Activated naive CD4-positive, alpha-beta T cell treated with anti-CD3 and anti-CD28 coated beads, Interleukin-2, amount 50 U/mL, for 24 hours (primary cell): ENCODE results near the gene ACY1.
A peak's percentile ranks its signal among the peaks of the same experiment; 100 is the strongest.
"Not testable (repeated sequence)": the region's sequence is repeated elsewhere in the genome, so short reads cannot be mapped to it uniquely, and the experiment has no call there.

ENCODE experiments used
- H3K27ac Mint-ChIP-seq: one replicate; pipeline ENCODE4 v1.8.0; 2021; ENCODE audit warnings: mild to moderate bottlenecking, mixed read lengths
- H3K27me3 Mint-ChIP-seq: one replicate; pipeline ENCODE4 v1.8.0; 2021; ENCODE audit warnings: mixed read lengths
- H3K36me3 Mint-ChIP-seq: one replicate; pipeline ENCODE4 v1.8.0; 2021; ENCODE audit warnings: mixed read lengths
- H3K4me1 Mint-ChIP-seq: one replicate; pipeline ENCODE4 v1.8.0; 2021; ENCODE audit warnings: mixed read lengths
- H3K4me3 Mint-ChIP-seq: one replicate; pipeline ENCODE4 v1.8.0; 2021; ENCODE audit warnings: mild to moderate bottlenecking, mixed read lengths
- H3K9me3 Mint-ChIP-seq: one replicate; pipeline ENCODE4 v1.8.0; 2021; ENCODE audit warnings: mixed read lengths

Gene ACY1

DNA sequence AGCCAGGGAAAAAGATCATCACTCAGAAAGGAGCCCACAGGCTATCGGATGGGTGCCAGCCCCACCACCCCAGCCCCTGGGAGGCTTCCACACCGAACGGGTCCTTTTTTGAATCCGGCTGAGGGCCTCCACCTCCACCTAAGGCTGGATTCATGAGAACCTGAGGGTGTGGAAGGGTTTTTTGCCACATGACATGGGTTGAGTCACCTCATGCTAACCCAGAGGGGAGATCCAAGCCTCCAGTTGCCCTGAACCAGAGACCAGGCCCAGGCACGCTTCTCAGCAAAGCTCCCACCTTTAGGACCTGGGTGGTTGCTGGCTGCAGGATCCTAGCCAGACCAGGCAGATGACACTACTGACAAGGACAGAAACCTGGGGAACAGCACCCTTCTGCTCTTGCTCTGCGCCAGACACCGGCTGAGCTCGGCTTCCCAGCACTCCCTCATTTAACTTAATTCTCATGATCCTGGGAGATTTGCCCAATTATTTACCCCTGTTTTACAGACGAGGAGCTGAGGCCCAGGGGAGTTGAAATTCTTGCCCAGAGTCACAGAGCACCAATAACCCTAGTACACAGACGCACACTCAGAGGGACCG is 47.5 kb downstream of the ACY1 start:
- Mint-ChIP-seq H3K9me3 (no peaks in the 10 kb centered on the region), H3K27me3 (no peaks in the 10 kb centered on the region), H3K36me3 (no peaks in the 10 kb centered on the region), H3K27ac (no peak overlapping the region), H3K4me3 (no peak overlapping the region), H3K4me1 (no peaks in the 10 kb centered on the region)

DNA sequence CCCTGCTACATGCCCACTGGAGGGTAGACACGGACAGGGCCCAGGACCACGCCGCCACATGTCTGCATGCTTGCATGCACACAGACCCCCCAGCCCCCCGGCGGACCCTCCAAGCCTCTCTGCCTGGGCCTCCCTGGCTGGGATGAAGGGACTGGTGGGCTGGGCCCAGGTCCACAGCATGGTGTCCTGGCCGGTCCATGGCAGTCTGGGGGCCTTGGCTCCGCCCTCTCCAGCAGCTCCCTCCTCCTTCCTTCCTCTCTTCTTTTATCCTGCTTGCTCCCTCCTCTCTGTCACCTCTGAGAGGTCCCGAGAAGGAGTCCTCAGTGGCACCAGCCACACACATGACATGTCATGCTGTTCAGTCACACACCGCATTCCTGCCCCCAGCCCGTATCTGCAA is 48.6 kb downstream of the ACY1 start:
- Mint-ChIP-seq H3K36me3 (no peaks in the 10 kb centered on the region), H3K4me1 (no peaks in the 10 kb centered on the region), H3K27me3 (no peaks in the 10 kb centered on the region), H3K4me3 (no peak overlapping the region), H3K27ac (peak overlapping the region; percentile 24), H3K9me3 (no peaks in the 10 kb centered on the region)

DNA sequence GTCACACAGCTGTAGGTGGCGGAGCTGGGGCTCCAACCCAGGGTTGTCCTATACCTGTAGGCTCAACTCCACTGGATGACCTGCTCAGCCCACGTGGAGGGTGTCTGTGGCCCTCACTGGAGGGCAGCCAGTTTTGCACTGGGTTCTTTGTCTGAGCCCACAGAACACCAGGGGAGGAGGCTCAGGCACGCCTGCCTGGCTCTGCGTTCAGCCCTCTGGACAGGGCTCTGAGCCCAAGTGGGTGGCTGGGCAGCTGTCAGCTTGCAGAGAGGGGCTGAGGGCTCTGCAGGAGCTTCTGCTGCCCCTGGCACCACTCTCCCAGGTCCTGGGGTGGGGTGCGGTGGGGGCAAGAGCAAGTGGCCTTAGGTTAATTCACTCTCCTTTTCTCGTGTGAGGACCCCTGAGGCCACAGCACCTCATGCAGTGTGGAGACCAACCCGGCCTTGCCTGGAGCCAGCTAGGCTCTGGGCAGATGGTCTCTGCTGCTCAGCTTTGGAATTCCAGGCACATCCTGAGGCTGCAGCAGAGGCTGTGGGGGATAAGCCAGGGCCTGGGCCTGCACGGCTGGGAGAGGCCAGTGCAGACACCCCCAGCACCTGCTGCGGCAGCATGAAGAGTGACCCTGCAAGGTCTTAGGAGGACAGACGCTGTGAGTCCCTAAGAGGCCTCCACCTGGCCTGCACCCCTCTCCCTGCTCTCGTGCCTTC is 49.5 kb downstream of the ACY1 start:
- Mint-ChIP-seq H3K27ac (no peak overlapping the region), H3K36me3 (no peaks in the 10 kb centered on the region), H3K9me3 (no peaks in the 10 kb centered on the region), H3K27me3 (no peaks in the 10 kb centered on the region), H3K4me1 (no peaks in the 10 kb centered on the region), H3K4me3 (no peak overlapping the region)

DNA sequence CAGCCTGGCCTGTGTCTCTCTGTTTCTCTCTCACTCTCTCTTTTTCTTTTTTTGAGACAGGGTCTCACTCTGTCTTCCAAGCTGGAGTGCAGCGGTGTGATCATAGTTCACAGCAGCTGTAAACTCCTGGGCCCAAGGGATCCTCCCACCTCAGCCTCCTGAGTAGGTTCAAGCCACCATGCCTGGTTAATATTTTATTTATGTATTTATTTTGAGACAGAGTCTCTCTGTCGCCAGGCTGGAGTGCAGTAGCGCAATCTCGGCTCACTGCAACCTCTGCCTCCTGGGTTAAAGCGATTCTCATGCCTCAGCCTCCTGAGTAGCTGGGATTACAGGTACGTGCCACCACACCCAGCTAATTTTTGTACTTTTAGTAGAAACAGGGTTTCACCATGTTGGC is 50.4 kb downstream of the ACY1 start:
- H3K4me1 Mint-ChIP-seq, H3K27me3 Mint-ChIP-seq, H3K9me3 Mint-ChIP-seq, H3K27ac Mint-ChIP-seq, H3K36me3 Mint-ChIP-seq, H3K4me3 Mint-ChIP-seq: not testable (repeated sequence)

DNA sequence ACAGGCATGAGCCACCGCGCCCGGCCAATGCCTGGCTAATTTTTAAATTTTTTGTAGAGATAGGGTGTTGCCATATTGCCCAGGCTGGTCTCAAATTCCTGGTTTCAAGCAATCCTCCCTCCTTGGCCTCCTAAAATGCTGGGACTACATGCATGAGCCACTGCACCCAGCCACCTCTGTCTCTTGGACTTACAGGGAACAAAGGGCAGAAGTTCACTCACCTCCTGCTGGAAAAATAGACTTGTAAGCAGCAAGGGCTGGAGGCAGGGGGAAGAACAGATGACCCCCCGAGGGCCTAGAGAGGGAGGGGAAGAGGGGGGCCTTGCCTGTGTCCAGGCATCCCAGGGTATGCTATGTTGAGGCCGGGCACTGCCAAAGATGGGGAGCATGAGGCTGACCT is 50.9 kb downstream of the ACY1 start:
- Mint-ChIP-seq H3K36me3 (no peaks in the 10 kb centered on the region), H3K27ac (no peak overlapping the region), H3K4me3 (no peak overlapping the region), H3K9me3 (no peaks in the 10 kb centered on the region), H3K4me1 (no peaks in the 10 kb centered on the region), H3K27me3 (no peaks in the 10 kb centered on the region)

DNA sequence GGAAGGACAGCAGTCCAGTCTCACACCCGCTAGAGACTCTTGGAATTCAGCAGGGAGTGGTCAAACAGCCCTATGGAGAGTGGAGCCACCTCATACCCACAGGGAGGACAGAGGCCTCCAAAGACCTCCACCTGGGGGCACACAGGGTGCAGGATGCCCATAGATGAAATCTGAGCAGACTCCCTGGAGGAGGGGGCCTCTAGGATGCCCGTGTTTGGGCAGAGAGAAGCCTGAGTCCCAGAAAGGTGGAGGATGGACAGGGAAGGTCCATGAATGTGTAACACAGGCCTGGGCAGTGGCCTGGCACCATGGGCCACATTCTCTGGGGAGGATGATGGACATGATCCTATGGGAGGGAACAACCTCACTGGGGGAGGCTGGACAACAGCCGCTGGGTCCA is 51.3 kb downstream of the ACY1 start:
- Mint-ChIP-seq H3K36me3 (no peaks in the 10 kb centered on the region), H3K27me3 (no peaks in the 10 kb centered on the region), H3K4me1 (no peaks in the 10 kb centered on the region), H3K27ac (no peak overlapping the region), H3K4me3 (no peak overlapping the region), H3K9me3 (no peaks in the 10 kb centered on the region)

DNA sequence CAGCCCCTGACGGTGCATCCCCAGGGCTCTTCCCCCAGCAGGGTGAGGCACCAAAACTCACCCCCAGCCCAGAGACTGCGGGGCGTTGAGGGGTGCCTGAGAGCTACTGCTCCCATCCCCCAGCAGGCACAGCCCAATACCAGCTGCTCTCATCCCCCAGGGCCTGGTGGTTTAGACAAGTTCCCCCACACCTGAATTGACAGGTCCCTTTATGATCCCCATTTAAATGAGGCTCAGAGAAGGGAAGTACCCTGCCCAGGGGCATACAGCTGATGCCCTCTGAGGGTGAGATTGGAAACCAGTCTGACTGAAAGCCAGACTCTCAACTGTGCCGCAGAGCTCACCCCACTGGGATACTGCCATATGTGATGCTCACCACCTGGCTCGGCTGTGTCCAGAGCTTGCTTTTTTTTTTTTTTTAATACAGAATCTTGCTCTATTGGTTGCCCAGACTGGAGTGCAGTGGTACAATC is 52.9 kb downstream of the ACY1 start:
- no peaks in the 10 kb centered on the region for H3K9me3 Mint-ChIP-seq
- no peak overlapping the region for H3K4me3 Mint-ChIP-seq
- no peaks in the 10 kb centered on the region for H3K27me3 Mint-ChIP-seq
- H3K27ac Mint-ChIP-seq, result no peak overlapping the region
- no peaks in the 10 kb centered on the region for H3K36me3 Mint-ChIP-seq
- H3K4me1 Mint-ChIP-seq, result no peaks in the 10 kb centered on the region

DNA sequence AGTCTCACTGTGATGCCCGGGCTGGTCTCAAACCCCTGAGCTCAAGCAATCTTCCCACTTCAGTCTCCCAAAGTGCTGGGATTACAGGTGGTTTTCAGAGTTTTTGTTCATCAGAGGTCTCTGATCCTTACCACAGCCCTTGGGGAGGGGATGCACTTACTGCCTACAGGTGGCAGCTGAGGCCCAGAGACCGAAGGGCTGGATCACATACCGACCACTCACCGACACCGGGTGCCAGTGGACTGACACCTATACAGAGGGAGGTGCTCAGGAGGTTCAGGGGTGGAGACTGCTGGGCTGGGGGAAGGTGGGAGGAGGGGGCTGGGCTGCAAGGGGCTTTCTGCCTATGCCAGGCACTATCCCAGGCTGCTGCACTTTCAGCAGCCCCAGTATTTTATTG is 53.5 kb downstream of the ACY1 start:
- no peaks in the 10 kb centered on the region for H3K36me3 Mint-ChIP-seq
- no peak overlapping the region for H3K27ac Mint-ChIP-seq
- H3K9me3 Mint-ChIP-seq, result no peaks in the 10 kb centered on the region
- H3K4me1 Mint-ChIP-seq, result peaks cover 2% of the 10 kb centered on the region
- H3K27me3 Mint-ChIP-seq, result no peaks in the 10 kb centered on the region
- H3K4me3 Mint-ChIP-seq, result no peak overlapping the region

DNA sequence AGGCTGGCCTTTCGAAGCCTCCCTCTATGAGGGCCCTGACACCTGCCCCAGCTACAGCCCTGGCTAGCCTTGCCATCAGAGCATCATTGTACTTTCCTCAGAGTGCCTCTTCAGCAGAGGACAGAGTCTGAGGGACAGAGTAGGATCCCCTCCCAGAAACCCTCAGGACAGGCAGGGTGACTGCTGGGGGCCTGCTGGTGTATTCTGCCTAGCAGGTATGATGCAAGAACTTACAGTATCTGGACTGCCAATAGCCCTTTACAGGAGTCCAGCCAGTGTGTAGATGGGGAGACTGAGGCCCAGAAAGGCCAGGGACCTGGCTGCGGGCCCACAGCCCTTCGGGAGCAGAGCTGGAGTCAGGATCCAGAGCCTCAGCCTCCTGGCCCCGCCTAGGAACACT is 54.0 kb downstream of the ACY1 start:
- Mint-ChIP-seq H3K27ac (no peak overlapping the region), H3K36me3 (no peaks in the 10 kb centered on the region), H3K9me3 (no peaks in the 10 kb centered on the region), H3K4me1 (peaks cover 7% of the 10 kb centered on the region), H3K4me3 (no peak overlapping the region), H3K27me3 (no peaks in the 10 kb centered on the region)

DNA sequence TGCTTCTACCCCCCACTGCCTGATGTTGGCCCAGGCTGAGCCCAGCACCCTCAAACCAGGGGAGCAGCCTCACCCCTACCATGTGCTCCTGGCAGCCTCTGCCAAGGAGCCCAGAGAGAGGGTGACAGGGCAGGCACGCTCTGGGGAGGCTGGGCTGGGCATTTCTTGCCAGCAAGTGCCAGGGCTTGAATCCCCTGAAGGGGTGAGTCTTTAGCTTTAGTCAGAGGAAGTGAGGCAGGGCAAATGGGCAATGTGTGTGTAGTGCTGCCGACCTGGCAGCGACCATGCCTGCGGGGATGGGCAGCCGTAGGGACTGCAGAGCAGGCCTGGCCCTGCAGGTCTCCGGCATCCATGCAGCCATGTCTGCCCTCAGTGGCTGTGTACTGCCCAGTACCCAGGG is 54.9 kb downstream of the ACY1 start:
- Mint-ChIP-seq H3K27me3 (no peaks in the 10 kb centered on the region), H3K27ac (no peak overlapping the region), H3K9me3 (no peaks in the 10 kb centered on the region), H3K4me3 (no peak overlapping the region), H3K4me1 (peaks cover 9% of the 10 kb centered on the region), H3K36me3 (no peaks in the 10 kb centered on the region)
